HUES64 (cell line): ENCODE data around the gene ZNF407.

ENCODE experiments used
- H3K27ac ChIP-seq: 2 replicates; pipeline ENCODE4 v1.7.0; 2013; ENCODE audit warnings: low read depth, low read length, inconsistent platforms
- H3K27me3 ChIP-seq: 2 replicates; pipeline ENCODE4 v1.6.1; 2013; ENCODE audit warnings: mild to moderate bottlenecking, low read length; ENCODE audit not compliant: insufficient read depth
- H3K36me3 ChIP-seq: 2 replicates; pipeline ENCODE4 v1.6.1; 2013; ENCODE audit warnings: mild to moderate bottlenecking, low read length; ENCODE audit not compliant: insufficient read depth
- H3K4me1 ChIP-seq: 2 replicates; pipeline ENCODE4 v1.6.1; 2013; ENCODE audit warnings: mild to moderate bottlenecking, low read length, moderate library complexity; ENCODE audit not compliant: insufficient read depth
- H3K4me3 ChIP-seq: 2 replicates; pipeline ENCODE4 v1.5.1; 2013; ENCODE audit warnings: mild to moderate bottlenecking, low read length, moderate library complexity
- H3K9ac ChIP-seq: 2 replicates; pipeline ENCODE4 v1.6.1; 2013; ENCODE audit warnings: mild to moderate bottlenecking, low read depth, low read length
- H3K9me3 ChIP-seq: 2 replicates; pipeline ENCODE4 v1.6.1; 2013; ENCODE audit warnings: low read depth, low read length; ENCODE audit not compliant: insufficient read depth
- WGBS: fragments of 150-250, 120-280 bp; methylation state at CpG from one replicate; pipeline ENCODE4 v1.1.7; 2013; ENCODE audit warnings: missing lambda C conversion rate; 5-methylcytosine and 5-hydroxymethylcytosine counted together

The ZNF407 gene

GRCh38 chr18:74626049-74626874 is 28.6 kb downstream of the ZNF407 start:
- no peak overlapping the region for H3K9ac ChIP-seq
- no peak overlapping the region for H3K4me3 ChIP-seq
- peaks cover 16% of the 10 kb centered on the region for H3K4me1 ChIP-seq
- no peaks in the 10 kb centered on the region for H3K36me3 ChIP-seq
- WGBS: 91% methylated on average over 8 of the region's 9 CpGs
- H3K27me3 ChIP-seq: no peaks in the 10 kb centered on the region
- no peaks in the 10 kb centered on the region for H3K9me3 ChIP-seq
- no peak overlapping the region for H3K27ac ChIP-seq

GRCh38 chr18:74630804-74631203 is 33.1 kb downstream of the ZNF407 start:
- no peak overlapping the region for H3K4me3 ChIP-seq
- H3K27me3 ChIP-seq: no peaks in the 10 kb centered on the region
- no peaks in the 10 kb centered on the region for H3K4me1 ChIP-seq
- H3K9me3 ChIP-seq: no peaks in the 10 kb centered on the region
- H3K27ac ChIP-seq: no peak overlapping the region
- H3K9ac ChIP-seq: no peak overlapping the region
- peaks cover 14% of the 10 kb centered on the region; the same call in 1 of the 2 replicates for H3K36me3 ChIP-seq
- 98% methylated on average over 5 of the region's 6 CpGs for WGBS

GRCh38 chr18:74631212-74631611 is 33.5 kb downstream of the ZNF407 start:
- Histone ChIP-seq H3K27me3 (no peaks in the 10 kb centered on the region), H3K36me3 (peaks cover 14% of the 10 kb centered on the region; the same call in 1 of the 2 replicates), H3K9me3 (no peaks in the 10 kb centered on the region), H3K27ac (no peak overlapping the region), H3K4me1 (no peaks in the 10 kb centered on the region), H3K9ac (no peak overlapping the region), H3K4me3 (no peak overlapping the region)
- 92% methylated on average over 2 of the region's 2 CpGs for WGBS

DNA sequence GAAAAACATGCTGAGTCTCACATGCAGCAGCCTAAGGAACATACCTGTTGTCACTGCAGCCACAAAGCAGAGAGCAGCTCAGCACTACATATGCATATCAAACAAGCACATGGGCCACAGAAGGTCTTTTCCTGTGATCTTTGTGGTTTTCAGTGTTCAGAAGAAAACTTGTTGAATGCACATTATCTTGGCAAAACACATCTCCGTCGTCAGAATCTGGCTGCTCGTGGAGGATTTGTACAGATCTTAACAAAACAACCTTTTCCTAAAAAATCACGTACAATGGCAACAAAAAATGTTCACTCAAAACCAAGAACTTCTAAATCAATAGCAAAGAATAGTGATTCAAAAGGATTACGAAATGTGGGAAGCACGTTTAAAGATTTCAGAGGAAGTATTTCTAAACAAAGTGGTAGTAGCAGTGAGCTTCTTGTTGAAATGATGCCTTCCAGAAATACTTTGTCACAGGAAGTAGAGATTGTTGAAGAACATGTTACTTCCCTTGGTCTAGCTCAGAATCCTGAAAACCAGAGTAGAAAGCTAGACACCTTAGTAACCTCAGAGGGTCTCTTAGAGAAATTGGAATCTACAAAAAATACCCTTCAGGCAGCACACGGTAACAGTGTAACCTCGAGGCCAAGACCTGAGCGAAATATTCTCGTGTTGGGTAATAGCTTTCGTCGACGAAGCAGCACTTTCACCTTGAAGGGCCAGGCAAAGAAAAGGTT is 34.1 kb downstream of the ZNF407 start:
- Histone ChIP-seq H3K4me3 (no peak overlapping the region), H3K27me3 (no peaks in the 10 kb centered on the region), H3K27ac (no peak overlapping the region), H3K9me3 (no peaks in the 10 kb centered on the region), H3K36me3 (peaks cover 14% of the 10 kb centered on the region; the same call in 1 of the 2 replicates), H3K4me1 (no peaks in the 10 kb centered on the region), H3K9ac (no peak overlapping the region)
- WGBS: 93% methylated on average over 13 of the region's 13 CpGs

- H3K9ac ChIP-seq: no peak overlapping the region
- H3K4me1 ChIP-seq: no peaks in the 10 kb centered on the region
- H3K4me3 ChIP-seq: no peak overlapping the region
- WGBS: 96% methylated on average over 6 of the region's 6 CpGs
- no peak overlapping the region for H3K27ac ChIP-seq
- H3K36me3 ChIP-seq: peaks cover 14% of the 10 kb centered on the region; the same call in 1 of the 2 replicates
- H3K27me3 ChIP-seq: no peaks in the 10 kb centered on the region
- H3K9me3 ChIP-seq: no peaks in the 10 kb centered on the region
These were observed 34.6 kb downstream of the ZNF407 start for GRCh38 chr18:74632351-74632679.

DNA sequence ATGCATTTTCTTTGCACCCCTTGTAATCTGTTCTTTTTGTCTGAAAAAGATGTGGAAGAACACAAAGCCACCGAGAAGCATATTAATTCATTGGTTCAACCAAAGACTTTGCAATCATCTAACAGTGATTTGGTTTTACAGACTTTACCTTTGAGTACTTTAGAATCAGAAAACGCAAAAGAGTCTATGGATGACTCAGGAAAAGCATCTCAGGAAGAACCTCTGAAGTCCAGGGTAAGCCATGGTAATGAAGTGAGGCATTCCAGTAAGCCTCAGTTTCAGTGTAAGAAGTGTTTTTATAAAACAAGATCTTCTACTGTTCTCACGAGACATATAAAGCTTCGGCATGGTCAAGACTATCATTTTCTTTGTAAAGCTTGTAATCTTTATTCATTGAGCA is 35.2 kb downstream of the ZNF407 start:
- no peak overlapping the region for H3K27ac ChIP-seq
- H3K4me3 ChIP-seq: no peak overlapping the region
- no peak overlapping the region for H3K9ac ChIP-seq
- H3K27me3 ChIP-seq: no peaks in the 10 kb centered on the region
- no peaks in the 10 kb centered on the region; the same call in 1 of the 2 replicates for H3K4me1 ChIP-seq
- H3K9me3 ChIP-seq: no peaks in the 10 kb centered on the region
- 94% methylated on average over 4 of the region's 4 CpGs for WGBS
- peaks cover 14% of the 10 kb centered on the region; the same call in 1 of the 2 replicates for H3K36me3 ChIP-seq

DNA sequence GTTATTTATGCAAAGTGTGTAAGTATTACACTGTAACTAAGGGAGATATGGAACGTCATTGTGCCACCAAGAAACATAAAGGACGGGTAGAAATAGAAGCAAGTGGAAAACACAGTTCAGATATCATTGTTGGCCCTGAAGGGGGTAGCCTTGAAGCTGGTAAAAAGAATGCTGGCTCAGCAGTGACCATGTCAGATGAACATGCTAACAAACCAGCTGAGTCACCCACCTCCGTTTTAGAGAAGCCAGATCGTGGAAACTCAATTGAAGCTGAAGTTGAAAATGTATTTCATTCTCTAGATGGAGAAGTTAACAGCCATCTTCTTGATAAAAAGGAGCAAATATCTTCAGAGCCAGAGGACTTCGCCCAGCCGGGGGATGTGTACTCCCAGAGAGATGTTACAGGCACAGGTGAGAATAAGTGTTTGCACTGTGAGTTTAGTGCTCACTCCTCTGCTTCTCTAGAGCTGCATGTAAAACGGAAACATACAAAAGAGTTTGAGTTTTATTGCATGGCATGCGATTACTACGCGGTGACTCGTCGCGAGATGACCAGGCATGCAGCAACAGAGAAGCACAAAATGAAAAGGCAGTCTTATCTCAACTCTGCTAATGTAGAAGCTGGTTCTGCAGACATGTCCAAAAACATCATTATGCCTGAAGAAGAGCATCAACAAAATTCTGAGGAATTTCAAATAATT is 36.1 kb downstream of the ZNF407 start:
- H3K4me1 ChIP-seq: peaks cover 5% of the 10 kb centered on the region; the same call in 1 of the 2 replicates

GRCh38 chr18:74635224-74635975 is 37.7 kb downstream of the ZNF407 start:
- Histone ChIP-seq H3K4me1 (peaks cover 9% of the 10 kb centered on the region), H3K4me3 (no peak overlapping the region), H3K27me3 (no peaks in the 10 kb centered on the region), H3K36me3 (peaks cover 14% of the 10 kb centered on the region; the same call in 1 of the 2 replicates), H3K9me3 (no peaks in the 10 kb centered on the region), H3K27ac (no peak overlapping the region), H3K9ac (no peak overlapping the region)
- WGBS: 95% methylated on average over 15 of the region's 15 CpGs

More for the DNA sequence above, 36.1 kb downstream of the ZNF407 start:
- peaks cover 14% of the 10 kb centered on the region; the same call in 1 of the 2 replicates for H3K36me3 ChIP-seq
- H3K4me3 ChIP-seq: no peak overlapping the region
- 95% methylated on average over 13 of the region's 13 CpGs for WGBS
- no peak overlapping the region for H3K27ac ChIP-seq
- H3K27me3 ChIP-seq: no peaks in the 10 kb centered on the region
- no peak overlapping the region for H3K9ac ChIP-seq
- no peaks in the 10 kb centered on the region for H3K9me3 ChIP-seq

GRCh38 chr18:74637070-74637469 is 39.4 kb downstream of the ZNF407 start:
- H3K27ac ChIP-seq: no peak overlapping the region
- WGBS: 92% methylated on average over 1 of the region's 1 CpG
- no peak overlapping the region for H3K4me3 ChIP-seq
- no peak overlapping the region for H3K9ac ChIP-seq
- H3K9me3 ChIP-seq: no peaks in the 10 kb centered on the region
- no peaks in the 10 kb centered on the region for H3K27me3 ChIP-seq
- H3K36me3 ChIP-seq: peaks cover 11% of the 10 kb centered on the region; the same call in 1 of the 2 replicates
- H3K4me1 ChIP-seq: peaks cover 19% of the 10 kb centered on the region

- 79% methylated on average over 3 of the region's 3 CpGs for WGBS
- no peaks in the 10 kb centered on the region for H3K9me3 ChIP-seq
- no peak overlapping the region for H3K27ac ChIP-seq
- H3K4me1 ChIP-seq: peaks cover 19% of the 10 kb centered on the region
- H3K9ac ChIP-seq: no peak overlapping the region
- H3K4me3 ChIP-seq: no peak overlapping the region
- no peaks in the 10 kb centered on the region for H3K27me3 ChIP-seq
- peaks cover 4% of the 10 kb centered on the region; the same call in 1 of the 2 replicates for H3K36me3 ChIP-seq
These were observed 40.5 kb downstream of the ZNF407 start for GRCh38 chr18:74638210-74638609.
